T-helper 2 cell treated with Interferon-gamma antibody and Interleukin-4, amounts not matched to agents 100 ng/mL and 5 ng/mL, for 36 hours (primary cell): ENCODE data around the gene ARAP1. TPM values are rescaled to one million over a fixed set of nuclear protein-coding genes. Genes with fewer than 3 reads are reported as not detected.

ENCODE experiments used
- intact Hi-C: fragments of 100-400 bp; cut with micrococcal nuclease; formaldehyde crosslinking; loops from one replicate; pipeline ENCODE4 v1.15.1; 2023
- total RNA-seq: library from RNA; stranded (reverse); gene quantifications from 2 replicates; pipeline ENCODE4 v1.2.3, GENCODE V29; 2022

Gene ARAP1
- 76.6 and 86.3 TPM in 2 replicates for total RNA-seq

DNA sequence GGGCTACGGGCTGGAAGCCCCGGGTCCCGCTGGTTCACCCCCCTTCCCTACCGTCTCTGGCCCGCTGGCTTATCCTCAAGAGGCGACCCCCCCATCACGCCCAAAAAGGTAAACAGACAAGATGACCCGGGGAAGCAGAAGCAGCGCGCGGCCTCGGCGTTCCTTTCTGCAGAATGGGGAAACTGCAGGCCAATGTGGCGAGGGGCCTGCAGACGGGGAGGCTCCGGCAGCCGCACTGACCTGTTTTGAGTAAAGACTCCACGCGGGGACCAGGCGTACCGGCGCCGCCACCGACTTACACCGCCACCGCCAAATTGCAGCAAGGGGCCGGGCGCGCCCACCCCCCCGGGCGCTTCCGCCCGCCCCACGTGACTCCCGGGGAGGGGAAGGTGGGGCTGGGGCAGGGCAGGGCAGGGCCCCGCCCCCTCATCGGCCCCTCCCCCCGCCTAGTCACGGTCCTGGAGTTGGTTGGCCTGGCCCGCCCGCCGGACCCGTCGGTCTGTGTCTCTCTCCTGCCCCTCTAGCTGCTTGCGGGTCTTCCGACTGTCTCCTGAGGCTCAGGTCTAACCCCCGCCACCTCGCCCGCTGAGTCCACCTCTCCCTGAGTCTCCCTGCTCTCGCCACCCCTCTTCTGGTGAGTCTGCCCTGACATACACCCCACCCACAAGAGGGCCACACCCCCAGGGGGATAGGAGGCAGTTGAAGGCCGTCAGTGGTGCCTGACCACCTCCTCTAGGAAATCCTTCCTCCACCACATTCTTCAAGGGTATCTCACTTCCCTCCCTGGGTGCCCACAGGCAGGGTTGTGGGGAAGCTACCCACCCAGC, at the start of gene ARAP1:
TSS of gene ARAP1 (minus strand) at position 321 of the 827 bp plus-strand sequence. CDS start 25,280 bp downstream, outside the sequence.
- intact Hi-C loops: loop anchor here (1.0 to 2.0 kb wide), 3 partner anchors 29 to 63 kb away; no protein-coding TSS in a partner anchor

DNA sequence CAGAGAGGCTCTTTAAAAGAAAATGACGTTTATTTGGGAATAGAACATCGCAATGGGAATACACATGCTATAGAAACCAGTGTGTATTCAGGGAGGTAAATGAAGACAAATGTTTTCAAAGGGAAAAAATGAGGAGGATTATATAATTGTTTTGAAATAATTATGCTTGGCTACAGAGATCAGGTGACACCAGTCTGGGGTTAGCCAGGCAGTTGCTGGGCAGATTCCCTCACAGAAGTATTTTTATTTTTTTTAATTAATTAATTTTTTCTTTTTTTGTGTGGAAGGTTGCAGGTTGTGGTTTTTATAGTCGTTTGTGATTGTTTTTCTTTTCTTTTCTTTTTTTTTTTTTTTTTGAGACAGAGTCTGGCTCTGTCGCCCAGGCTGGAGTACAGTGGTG, 47.2 kb upstream of the ARAP1 start:
- intact Hi-C loops: no loop called here

DNA sequence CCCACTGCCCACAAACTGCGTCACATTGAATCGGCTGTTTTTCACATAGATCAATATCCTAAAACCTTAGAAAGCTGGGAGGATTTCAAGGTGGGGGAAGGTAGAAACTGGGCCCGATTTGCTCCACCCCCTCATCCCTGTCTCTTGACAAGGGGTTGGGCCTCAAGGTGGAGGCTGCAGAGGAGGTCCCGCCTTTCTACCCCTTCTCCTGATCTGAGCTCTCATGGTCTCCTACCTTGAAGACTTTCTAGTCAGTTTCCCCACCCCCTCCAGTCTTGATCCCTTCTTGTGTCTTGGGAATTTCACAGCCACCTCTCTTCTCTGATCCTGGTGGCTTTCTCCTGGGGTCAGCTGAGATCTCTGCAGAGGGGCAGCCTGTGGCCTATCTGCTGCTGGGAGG, 46.2 kb upstream of the ARAP1 start:
- intact Hi-C loops: no loop called here

DNA sequence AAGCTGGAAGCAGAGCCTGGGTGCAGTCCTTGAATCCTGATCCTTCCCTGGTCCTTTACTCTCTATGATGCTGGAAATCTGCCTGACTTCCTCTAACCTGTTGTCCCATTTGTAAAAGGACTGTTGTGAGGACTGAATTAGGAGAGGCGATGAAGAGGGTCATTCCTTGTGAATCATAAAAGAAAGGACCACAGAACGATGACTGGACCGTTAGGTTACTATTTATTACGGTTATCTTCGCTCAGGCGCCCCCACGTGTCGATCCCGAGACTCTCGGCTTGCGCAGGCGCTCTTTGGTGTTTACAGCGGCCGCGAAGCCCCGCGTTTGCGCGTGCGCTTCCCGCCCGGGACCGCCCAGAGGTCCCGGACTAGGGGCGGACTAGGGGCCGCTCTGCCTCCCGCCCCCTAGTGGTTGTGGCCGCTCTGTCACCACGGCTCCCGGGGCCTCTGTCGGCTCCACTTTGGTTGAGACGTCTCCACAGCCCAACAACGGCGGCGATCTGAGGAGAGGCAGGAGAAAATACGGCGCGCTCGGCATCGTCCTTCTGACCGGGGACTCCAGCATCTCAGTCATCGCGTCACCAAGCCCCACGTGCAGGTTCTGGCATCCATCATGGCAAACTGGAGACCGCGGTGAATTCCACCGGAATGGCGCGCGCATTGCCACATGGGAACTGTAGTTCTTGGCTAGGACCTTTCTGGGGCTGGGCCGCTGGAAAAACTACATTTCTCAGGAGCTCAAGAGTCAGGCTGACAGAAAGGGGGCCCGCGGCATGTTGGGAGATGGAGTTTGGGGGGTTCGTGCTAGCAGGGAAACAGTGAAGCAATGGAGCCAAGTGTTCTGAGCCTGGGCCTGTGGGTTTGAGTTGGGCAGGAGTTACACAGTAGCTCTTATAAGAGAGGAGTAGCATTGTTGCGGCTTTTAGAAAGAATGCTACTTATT, 41.5 kb upstream of the ARAP1 start, which contains the start of gene STARD10:
TSS of gene STARD10 (minus strand) at position 623 of the 943 bp plus-strand sequence. CDS start 12,866 bp downstream, outside the sequence.
- intact Hi-C loops: loop anchor here (1.0 to 5.0 kb wide), 4 partner anchors 21 to 804 kb away; partner anchors contain the start of genes ATG16L2, FAM168A and INPPL1

DNA sequence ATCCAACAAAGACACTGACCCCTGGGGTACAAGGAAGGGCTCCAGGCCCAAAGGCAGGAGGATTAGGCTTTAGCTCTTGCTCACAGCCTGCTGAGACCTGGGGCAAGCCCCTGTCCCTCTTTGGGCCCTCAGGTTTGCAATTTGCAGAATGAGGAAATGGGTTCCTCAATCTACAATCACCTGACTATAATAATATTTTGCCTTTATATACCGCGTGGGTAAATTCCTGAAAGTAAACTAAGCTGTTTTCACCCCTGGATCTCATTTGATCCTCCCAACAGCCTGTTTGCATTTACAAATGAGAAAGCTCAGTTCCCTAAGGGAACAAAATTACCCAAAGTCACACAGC, 40.8 kb upstream of the ARAP1 start:
- intact Hi-C loops: loop anchor here (1.0 to 5.0 kb wide), 4 partner anchors 21 to 804 kb away; partner anchors contain the start of genes ATG16L2, FAM168A and INPPL1

DNA sequence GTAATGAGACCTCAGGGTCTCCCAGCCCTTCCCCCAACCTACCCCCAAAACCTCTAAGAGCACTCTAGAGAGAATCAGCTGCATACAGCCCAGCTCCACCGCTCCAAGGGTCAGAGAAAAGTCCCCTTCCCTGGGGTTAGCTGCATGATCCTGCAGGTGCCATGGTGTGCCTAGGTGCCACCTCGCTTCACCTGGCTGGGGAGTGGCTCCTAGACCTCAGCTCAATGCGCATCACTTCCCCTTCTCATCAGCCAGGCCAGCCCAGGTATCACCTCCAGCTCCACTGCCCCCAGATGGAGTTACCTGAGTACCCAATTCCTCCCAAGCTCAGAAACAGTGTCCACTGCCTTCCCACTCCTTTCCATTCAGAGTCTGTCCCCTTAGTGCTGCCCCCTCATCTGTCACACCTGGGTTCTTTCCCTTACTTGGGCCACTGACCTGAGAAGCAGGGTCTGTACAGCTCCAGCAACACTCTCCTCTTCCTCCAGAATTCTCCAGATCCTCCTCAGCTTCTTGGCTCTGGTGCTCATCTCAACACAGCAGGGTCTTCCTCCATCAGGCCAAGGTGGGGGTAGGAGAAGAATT, 40.3 kb upstream of the ARAP1 start:
- intact Hi-C loops: loop anchor here (1.0 to 5.0 kb wide), 4 partner anchors 22 to 805 kb away; partner anchors contain the start of genes ATG16L2, FAM168A and INPPL1

DNA sequence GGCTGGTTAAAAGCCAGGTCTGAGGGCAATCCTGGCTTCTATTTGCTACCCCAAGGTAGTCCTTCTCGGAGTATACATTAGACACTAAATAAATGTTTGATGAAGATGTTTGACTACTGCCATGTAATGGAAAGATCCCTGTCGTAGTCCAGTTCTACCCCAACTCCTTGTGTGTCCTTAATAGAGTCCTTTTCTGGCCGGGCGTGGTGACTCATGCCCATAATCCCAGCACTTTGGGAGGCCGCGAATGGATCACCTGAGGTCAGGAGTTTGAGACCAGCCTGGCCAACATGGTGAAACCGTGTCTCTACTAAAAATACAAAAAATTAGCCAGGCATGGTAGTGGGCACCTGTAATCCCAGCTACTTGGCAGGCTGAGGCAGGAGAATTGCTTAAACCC, 39.0 kb upstream of the ARAP1 start:
- intact Hi-C loops: loop anchor here (5.0 kb wide), 2 partner anchors 569 to 806 kb away; partner anchors contain the start of genes FAM168A and INPPL1

DNA sequence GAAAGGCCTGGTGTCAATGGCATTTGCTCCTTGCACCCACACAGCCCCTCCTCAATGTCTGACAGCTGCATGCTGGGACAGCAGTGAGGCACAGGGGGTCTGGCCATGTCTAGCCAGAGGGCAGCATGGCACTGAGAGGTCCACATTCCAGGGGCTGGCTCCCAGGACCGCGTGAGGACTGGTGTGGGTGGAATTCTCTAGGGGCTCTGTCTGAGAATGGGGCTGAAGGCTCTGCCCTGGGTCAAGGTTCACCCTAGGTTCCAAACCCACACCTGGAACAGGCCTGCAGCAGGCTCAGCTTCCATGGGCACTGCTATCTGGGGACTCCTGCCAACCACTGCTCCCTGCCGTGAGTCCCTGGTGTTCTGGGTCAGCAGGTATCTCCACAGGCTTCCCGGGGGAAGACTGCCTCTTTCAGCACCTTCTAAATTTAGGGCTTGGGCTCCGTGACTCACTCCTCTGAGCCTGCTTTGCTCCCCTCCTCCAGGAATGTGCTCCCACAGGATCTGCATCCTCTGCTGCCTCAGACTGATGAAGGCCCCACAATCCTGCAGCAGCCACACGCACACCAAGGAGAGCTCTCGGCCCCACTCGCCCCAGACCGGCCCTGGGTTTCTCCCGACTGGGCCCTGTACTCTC, 37.4 kb upstream of the ARAP1 start:
- intact Hi-C loops: loop anchor here (5.0 kb wide), 2 partner anchors 567 to 808 kb away; partner anchors contain the start of genes FAM168A and INPPL1

DNA sequence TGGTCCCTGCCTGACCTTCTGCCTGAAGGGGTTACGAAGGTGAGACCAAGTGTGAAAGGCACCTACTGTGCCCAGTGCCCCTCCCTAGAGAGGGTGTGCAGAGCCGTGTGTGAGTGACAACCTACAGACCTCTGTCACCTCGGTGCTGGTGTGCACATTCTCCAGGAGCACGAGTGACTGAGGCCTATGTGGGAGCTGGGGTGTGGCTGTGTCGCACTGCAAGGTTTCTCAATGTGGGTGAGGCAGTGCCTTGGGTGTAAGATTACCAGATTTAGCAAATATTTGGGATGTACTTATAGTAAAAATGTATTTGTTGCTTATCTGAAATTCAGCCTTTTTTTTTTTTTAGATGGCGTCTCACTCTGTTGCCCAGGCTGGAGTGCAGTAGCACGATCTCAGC, 36.0 kb upstream of the ARAP1 start:
- intact Hi-C loops: no loop called here

DNA sequence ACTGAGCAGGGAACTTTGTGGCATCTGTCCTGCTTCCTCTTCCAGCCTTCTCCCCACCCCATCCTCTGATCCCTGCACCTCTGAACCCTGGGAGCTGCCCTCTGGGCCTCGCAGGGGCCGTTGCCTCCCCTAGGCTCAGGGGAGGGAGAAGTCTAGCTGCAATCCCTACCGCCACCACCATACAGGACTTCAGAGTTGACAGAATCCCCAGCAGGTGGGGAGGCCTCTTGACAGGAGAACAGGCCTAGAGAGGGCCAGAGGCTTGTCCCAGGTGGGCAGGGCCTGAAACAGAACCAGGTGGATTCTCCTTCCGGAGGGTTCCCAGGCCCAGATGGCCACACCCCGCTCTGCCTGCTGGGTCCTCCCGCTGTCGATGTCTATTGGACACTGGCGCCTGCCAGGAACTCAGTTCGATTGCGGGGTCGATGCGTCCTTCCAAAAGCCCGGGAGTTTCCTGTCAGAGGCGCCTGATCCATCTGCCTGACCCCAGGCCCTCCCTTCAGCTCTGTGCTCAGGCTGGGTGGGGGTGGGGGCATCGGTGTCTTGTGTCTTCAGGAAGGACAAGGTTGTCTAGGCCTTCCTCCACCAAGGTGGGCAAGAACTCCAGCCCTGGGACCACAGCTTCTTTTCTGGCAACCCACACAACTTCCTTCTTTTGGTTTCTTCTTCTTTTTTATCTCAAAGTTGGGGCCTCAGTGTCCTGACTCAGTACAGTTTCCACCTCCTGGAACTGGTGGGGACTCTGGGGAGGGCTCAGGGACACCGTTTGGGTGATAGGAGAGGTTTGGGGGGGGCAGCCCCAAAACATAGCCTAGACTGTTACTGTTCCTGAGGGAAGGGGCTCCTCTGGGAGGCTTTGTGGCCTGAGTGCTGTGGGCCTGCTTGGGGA, 35.3 kb upstream of the ARAP1 start:
- intact Hi-C loops: no loop called here

DNA sequence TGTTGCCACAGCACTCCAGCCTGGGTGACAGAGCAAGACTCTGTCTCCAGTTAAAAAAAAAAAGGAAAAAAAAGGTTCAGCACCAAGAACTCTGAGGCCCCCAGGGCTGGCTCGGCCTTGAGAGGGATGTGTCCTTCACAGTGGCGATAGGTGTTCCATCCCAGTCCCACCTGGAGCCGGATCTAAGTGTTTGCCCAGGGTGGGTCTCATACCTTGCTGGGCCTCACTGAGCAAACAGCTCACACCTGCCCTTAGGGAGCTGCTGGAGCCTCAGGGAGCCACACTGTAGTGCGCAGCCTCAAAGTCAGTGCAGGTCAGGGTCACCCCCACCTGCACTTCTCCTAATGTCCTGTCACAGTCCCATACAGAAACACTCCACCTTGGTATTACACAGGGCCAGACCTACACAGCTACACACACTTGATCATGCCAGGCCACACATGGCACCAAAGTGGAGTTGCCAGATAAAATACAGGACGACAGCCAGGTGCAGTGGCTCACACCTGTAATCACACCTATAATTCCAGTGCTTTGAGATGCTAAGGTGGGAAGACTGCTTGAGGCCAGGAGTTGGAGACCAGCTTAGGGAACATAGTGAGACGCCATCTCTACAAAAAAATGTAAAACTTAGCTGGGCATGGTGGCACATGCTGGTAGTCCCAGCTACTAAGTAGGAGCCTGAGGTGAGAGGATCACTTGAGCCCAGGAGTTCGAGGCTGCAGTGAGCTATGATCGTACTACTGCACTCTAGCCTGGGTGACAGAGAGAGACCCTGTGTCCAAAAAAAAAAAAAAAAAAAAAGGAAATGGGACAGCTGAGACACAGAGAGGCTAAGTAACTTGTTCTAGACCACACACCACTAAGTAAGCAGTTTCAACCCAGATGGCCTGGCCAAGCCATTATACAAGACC, 34.4 kb upstream of the ARAP1 start:
- intact Hi-C loops: no loop called here

DNA sequence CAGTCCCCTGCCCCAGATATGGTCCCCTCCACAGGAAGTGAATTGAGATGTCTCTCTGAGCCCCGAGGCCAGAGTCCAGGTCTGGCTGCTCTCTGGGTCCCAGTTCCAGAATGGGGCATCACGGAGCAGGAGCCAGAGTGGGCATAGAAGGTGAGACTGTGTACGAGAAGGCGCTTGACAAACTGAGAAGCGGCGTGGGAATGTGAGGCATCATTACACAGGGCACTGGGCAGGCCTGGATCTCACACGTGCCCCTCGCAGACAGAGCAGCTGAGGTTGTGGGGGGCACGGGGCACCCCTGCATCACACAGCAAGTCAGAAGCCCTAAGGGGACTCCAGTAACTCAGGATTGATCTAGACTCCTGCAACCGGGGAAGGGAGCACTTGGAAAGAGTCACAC, 32.5 kb upstream of the ARAP1 start:
- intact Hi-C loops: no loop called here

DNA sequence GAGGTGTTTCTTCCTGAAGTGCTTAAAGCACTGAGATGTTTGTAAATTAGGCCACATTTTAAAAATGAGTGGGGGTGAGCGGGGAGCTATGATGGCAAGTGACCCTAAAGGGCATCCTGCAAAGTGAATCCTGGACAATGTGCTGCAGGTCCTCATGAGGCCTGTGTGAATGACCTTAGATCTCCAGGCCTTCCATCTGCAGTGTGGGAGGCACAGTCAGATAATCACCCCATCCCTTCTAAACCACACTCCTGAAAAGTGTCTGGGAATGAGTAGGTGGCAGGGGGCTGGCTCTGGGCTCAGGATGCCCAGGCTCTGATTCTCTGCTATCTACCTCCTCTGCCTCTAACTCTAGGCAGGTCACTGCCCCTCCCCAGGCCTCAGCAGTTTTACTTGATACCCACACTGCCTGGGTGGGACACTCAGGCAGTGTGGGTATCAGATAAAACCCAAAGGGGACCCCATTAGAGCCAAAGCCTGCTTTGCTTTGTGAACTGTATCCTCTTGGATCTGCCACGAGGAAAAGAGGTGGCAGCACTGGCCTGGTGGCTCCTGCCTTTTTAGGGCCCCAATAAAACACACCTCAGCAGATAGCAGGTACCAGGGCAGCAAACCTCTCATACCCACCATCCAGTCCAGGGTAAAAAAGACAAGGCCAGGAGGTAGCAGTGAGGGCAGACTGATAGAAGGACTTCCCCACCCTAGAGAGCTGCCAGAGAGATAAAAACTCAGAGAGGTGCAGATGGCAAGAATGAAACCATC, 31.1 kb upstream of the ARAP1 start:
- intact Hi-C loops: no loop called here

DNA sequence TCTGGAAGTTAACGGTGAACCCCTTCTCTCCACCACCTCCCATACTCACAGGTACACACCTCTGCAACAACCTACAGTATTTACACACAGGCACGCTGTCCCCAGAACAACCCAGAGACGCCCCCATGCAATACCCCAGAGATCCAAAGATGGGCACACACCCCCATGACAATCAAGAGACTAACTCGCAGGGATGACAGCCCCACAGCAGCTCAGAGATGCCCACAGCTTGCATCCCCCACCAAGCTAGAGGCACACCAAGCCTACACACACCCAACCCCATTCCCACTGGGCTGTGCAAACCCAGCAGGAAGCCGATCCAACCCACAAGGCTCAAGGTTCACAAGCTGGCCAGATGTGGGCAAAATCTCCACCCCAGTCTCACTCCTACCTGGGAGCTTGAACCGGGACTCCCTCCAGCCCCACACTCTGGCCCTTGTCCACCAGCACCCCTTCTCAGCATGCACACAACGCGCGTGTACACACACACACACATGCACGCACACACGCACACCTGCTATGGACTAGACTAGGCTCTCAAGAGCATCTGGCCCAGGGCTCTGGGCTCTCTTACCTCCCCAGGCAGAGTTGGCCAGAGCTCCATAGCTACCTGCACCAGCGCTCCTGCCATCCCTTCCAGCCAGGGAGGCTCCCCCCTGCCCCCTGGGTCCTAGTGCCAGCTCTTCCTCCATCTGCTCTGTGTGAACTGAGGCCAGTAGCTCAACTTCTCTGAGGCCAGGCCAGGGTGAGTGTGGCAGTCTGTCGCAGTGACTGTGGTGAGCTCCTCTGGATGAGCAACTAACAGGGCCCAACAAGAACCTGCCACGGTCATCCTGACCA, 30.1 kb upstream of the ARAP1 start:
- intact Hi-C loops: no loop called here

DNA sequence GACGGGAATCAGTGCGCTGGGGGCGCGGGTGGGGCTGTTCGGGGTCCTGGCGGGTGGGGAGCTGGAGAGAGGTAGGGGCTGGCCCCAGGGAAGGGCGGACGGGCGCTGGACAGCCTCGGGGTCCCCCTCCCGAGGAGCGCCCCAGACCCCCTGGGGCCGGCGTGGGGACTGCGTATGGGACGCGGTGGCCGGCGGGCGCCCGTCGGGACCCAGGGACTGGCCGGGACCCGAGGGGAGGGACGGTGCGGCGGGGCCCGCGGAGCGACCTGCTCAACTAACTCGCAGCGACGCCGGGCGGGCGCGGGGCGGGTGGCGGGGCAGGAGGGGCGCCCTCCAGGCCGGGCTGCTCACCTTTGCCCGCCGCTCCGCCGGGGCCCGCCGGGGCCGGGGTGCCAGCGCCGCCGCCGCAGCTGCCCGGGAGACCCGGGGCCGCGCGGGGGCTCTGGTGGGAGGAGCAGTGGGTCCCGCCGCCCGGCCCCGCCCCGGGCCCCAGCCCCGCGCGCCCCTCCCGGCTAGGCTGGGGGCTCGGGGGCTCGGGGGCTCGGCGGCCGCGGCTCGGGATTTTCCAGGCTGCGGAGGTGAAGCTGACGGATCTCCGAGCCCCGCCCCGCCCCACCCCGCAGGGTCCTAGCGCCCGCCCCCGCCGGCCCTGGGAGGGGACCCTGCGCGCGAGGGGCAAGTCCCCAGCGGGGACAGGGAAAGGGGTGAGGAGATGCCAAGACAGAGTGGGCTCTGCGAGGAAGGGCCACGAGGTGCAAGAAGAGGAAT, 29.3 kb upstream of the ARAP1 start:
- intact Hi-C loops: loop anchor here (1.0 kb wide), 1 partner anchor 29 kb away; the partner anchor contains the start of gene ARAP1

DNA sequence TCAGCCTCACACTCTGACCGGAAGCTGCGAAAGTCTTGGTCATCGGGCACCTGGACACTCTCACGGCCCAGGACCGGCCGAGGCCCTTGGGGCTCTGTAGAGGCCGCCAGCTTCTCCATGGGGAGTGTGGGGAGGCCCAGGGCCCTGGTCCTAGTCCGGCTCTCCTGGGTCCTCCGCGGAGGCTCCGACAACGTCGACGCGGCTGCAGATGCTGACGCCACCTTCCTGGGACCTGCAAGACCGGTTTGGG, 28.8 kb upstream of the ARAP1 start:
- intact Hi-C loops: loop anchor here (1.0 kb wide), 1 partner anchor 29 kb away; the partner anchor contains the start of gene ARAP1
